Endodermal cell (in vitro differentiated cells): Measurements from ENCODE around the gene SSTR5. TPM values are rescaled to one million over a fixed set of nuclear protein-coding genes. Genes with fewer than 3 reads are reported as not detected.

Experiments
- DNase-seq: peaks from one replicate; pipeline ENCODE4 v3.0.0-alpha.2; 2017
- H3K27ac ChIP-seq: 2 replicates; pipeline ENCODE4 v1.5.1; 2013; ENCODE audit warnings: mild to moderate bottlenecking, low read depth, low read length, moderate library complexity
- H3K27me3 ChIP-seq: 2 replicates; pipeline ENCODE4 v1.6.1; 2013; ENCODE audit warnings: mild to moderate bottlenecking, low read length, moderate library complexity; ENCODE audit not compliant: insufficient read depth, control insufficient read depth, poor library complexity, severe bottlenecking
- H3K36me3 ChIP-seq: 2 replicates; pipeline ENCODE4 v1.7.0; 2013; ENCODE audit warnings: mild to moderate bottlenecking, low read length, moderate library complexity; ENCODE audit not compliant: control insufficient read depth, insufficient read depth
- H3K4me1 ChIP-seq: one replicate; pipeline ENCODE4 v1.7.0; 2013; ENCODE audit warnings: low read length; ENCODE audit not compliant: control insufficient read depth, insufficient read depth
- H3K4me3 ChIP-seq: 2 replicates; pipeline ENCODE4 v1.5.1; 2013; ENCODE audit warnings: mild to moderate bottlenecking, low read length, moderate library complexity
- H3K9ac ChIP-seq: 2 replicates; pipeline ENCODE4 v1.6.1; 2013; ENCODE audit warnings: mild to moderate bottlenecking, low read length, moderate library complexity; ENCODE audit not compliant: poor library complexity, severe bottlenecking; ENCODE audit errors: extremely low read depth
- H3K9me3 ChIP-seq: 2 replicates; pipeline ENCODE4 v1.6.1; 2013; ENCODE audit warnings: mild to moderate bottlenecking, low read length, moderate library complexity; ENCODE audit not compliant: control insufficient read depth
- H3K27ac Mint-ChIP-seq: 2 replicates; pipeline ENCODE4 v1.8.0; 2020; ENCODE audit warnings: mixed read lengths
- H3K27me3 Mint-ChIP-seq: 2 replicates; pipeline ENCODE4 v1.8.0; 2021; ENCODE audit warnings: mild to moderate bottlenecking, mixed read lengths; ENCODE audit not compliant: insufficient read depth
- H3K36me3 Mint-ChIP-seq: 2 replicates; pipeline ENCODE4 v1.8.0; 2020; ENCODE audit warnings: low read depth, mixed read lengths
- H3K4me1 Mint-ChIP-seq: 2 replicates; pipeline ENCODE4 v1.8.0; 2020; ENCODE audit warnings: mixed read lengths
- H3K4me3 Mint-ChIP-seq: 2 replicates; pipeline ENCODE4 v1.8.0; 2020; ENCODE audit warnings: mild to moderate bottlenecking, moderate library complexity, mixed read lengths
- H3K9me3 Mint-ChIP-seq: 2 replicates; pipeline ENCODE4 v1.8.0; 2020; ENCODE audit warnings: mild to moderate bottlenecking, mixed read lengths
- WGBS, 2 experiments: methylation state at CpG; one replicate each; pipeline versions ENCODE4 v1.1.5 to v1.1.7; 2013; ENCODE audit warnings: missing lambda C conversion rate in 2 of 2, mixed read lengths in 1 of 2; ENCODE audit not compliant: insufficient coverage in 1 of 2, insufficient read length in 1 of 2; 5-methylcytosine and 5-hydroxymethylcytosine counted together
- total RNA-seq, 2 donors: library from RNA; stranded (reverse); fragmentation: NEBNext Ultra II Directional in 1 of 2; extraction: Animal tissue kit (Norgen Biotek cat#: 25700) in 1 of 2; gene quantifications; 2 replicates in 1 of 2; 3 replicates in 1 of 2; pipeline ENCODE4 v1.2.1, GENCODE V29; 2021
- TF ChIP-seq, protein P1 (sequence below): fragments of 200-600 bp; sonication (generic); conservative IDR thresholded peaks from 2 replicates; pipeline ENCODE4 v1.5.0; 2021; ENCODE audit warnings: antibody characterized with exemption, mild to moderate bottlenecking

Gene SSTR5
- total RNA-seq, 2 donors from 2014 or later, result 0.64 to 1.3 TPM

DNA sequence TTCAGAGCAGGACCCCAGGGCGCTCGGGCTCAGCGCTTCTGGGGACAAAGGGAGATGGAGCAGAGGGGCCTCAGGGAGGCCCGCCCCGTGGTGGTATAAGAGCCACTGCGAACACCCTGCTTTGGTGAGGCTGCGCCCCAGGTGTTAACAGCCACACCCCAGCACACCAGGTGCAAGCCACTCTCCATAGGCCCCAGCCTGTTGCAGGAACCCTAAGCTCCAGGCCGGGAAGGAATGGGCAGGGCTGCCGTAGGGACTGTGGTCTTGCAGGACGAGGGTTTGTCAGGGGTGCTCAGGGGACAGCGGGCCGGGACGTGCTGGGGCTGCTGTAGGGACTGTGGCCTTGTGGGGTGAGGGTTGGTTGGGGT, 17.0 kb upstream of the SSTR5 start:
- no peaks in the 10 kb centered on the region for H3K36me3 Mint-ChIP-seq
- DNase-seq, result no peak
- peaks cover 2% of the 10 kb centered on the region for H3K27me3 Mint-ChIP-seq
- no peak overlapping the region for H3K4me3 Mint-ChIP-seq
- no peaks in the 10 kb centered on the region for H3K4me1 ChIP-seq
- WGBS, 2 experiments, result 86 to 88% methylated on average over 5 to 13 of the region's 13 CpGs
- H3K9me3 ChIP-seq, result peaks cover 6% of the 10 kb centered on the region
- H3K4me3 ChIP-seq, result no peak overlapping the region
- TF ChIP-seq, protein P1, sequence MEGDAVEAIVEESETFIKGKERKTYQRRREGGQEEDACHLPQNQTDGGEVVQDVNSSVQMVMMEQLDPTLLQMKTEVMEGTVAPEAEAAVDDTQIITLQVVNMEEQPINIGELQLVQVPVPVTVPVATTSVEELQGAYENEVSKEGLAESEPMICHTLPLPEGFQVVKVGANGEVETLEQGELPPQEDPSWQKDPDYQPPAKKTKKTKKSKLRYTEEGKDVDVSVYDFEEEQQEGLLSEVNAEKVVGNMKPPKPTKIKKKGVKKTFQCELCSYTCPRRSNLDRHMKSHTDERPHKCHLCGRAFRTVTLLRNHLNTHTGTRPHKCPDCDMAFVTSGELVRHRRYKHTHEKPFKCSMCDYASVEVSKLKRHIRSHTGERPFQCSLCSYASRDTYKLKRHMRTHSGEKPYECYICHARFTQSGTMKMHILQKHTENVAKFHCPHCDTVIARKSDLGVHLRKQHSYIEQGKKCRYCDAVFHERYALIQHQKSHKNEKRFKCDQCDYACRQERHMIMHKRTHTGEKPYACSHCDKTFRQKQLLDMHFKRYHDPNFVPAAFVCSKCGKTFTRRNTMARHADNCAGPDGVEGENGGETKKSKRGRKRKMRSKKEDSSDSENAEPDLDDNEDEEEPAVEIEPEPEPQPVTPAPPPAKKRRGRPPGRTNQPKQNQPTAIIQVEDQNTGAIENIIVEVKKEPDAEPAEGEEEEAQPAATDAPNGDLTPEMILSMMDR, result no peak
- no peaks in the 10 kb centered on the region for H3K36me3 ChIP-seq
- no peak overlapping the region for H3K27ac ChIP-seq
- H3K27me3 ChIP-seq, result no peaks in the 10 kb centered on the region
- H3K9me3 Mint-ChIP-seq, result peaks cover 10% of the 10 kb centered on the region
- H3K27ac Mint-ChIP-seq, result no peak overlapping the region
- no peak overlapping the region for H3K9ac ChIP-seq
- no peaks in the 10 kb centered on the region for H3K4me1 Mint-ChIP-seq

DNA sequence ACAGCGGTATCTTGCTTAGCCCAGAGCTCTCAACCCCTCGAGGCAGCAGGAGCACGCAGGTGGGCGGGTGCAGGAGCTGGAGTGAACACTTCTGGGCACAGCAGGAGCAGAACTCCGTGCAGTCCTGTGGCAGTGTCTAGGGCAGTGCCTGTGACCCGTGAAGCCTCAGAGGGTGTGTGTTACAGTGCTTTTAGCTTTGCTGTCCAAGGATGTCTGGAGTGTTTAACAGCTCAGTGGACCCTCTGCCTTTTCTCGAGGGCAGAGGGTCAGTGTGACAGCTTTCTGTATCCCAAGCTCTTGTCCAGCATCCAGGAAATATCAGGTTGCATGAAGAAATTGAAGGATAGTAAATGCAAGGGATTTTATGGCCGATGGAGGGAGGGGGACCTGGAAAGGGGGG, 16.4 kb upstream of the SSTR5 start:
- Histone ChIP-seq H3K9me3 (peaks cover 6% of the 10 kb centered on the region), H3K27me3 (no peaks in the 10 kb centered on the region), H3K4me1 (no peaks in the 10 kb centered on the region), H3K27ac (no peak overlapping the region), H3K4me3 (no peak overlapping the region), H3K9ac (no peak overlapping the region), H3K36me3 (no peaks in the 10 kb centered on the region)
- no peaks in the 10 kb centered on the region for H3K4me1 Mint-ChIP-seq
- H3K27me3 Mint-ChIP-seq, result peaks cover 2% of the 10 kb centered on the region
- H3K27ac Mint-ChIP-seq, result no peak overlapping the region
- TF ChIP-seq, protein P1, result no peak
- no peak for DNase-seq
- H3K4me3 Mint-ChIP-seq, result no peak overlapping the region
- no peaks in the 10 kb centered on the region for H3K36me3 Mint-ChIP-seq
- H3K9me3 Mint-ChIP-seq, result peaks cover 10% of the 10 kb centered on the region
- 85 to 91% methylated on average over 5 to 8 of the region's 8 CpGs for whole genome bisulfite sequencing, 2 experiments

DNA sequence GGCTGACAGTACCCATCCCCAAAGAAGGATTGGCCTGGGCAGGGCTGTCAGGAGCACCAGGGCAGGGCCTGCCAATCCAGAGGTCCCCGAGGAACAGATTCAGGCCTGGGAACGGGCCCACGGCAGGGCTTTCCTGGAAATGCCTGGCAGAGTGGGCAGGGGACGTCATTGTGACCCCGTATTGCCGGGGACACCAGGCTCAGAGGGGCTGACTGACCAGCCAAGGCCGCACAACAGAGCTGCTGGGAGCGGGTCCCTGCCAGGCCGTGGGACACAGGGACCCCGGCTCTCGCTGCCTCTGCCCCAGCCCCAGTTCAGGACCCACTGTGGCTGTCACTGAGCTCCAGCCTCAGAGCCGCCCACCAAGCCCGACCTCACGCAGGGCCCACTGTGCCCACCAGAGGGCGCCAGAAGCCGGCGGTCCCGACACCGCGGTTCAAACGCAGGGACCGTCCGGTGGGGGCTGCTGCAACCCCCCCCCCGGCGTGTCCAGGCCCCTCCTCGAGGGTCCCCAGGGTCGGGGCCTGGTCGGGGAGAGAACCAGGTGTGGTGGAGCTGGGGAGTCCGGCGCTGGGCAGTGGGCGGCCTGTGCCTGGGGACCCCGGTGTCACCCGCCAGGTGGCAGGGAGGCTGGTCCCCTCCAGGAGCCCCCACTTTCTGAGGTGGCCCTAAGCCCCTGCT, 15.2 kb upstream of the SSTR5 start:
- Histone ChIP-seq H3K27ac (no peak overlapping the region), H3K4me3 (no peak overlapping the region), H3K36me3 (no peaks in the 10 kb centered on the region), H3K4me1 (no peaks in the 10 kb centered on the region), H3K27me3 (no peaks in the 10 kb centered on the region), H3K9me3 (peaks cover 6% of the 10 kb centered on the region), H3K9ac (no peak overlapping the region)
- Mint-ChIP-seq H3K27me3 (peaks cover 2% of the 10 kb centered on the region), H3K36me3 (no peaks in the 10 kb centered on the region), H3K9me3 (peaks cover 10% of the 10 kb centered on the region), H3K4me1 (no peaks in the 10 kb centered on the region), H3K4me3 (no peak overlapping the region), H3K27ac (no peak overlapping the region)
- TF ChIP-seq, protein P1, result peak; percentile 98
- DNase-seq, result peak; percentile 88
- 41 to 48% methylated on average over 13 to 33 of the region's 33 CpGs for WGBS, 2 experiments
